Cardiac fibroblast (primary cell): ENCODE data around the gene NKX2-2.

ENCODE experiments used
- DNase-seq, 2 donors: peaks; one replicate each; pipeline versions ENCODE4 v3.0.0 to v3.0.0-alpha.2; 2010; ENCODE audit warnings: low read depth in 2 of 2
- H3K4me3 ChIP-seq, 2 donors: replicated peaks in 1 of 2; 1 replicate in 1 of 2; 2 replicates in 1 of 2; pipeline ENCODE4 v1.5.1; 2011; ENCODE audit warnings: low read depth in 2 of 2, low read length in 2 of 2, mild to moderate bottlenecking in 2 of 2, moderate library complexity in 1 of 2
- TF ChIP-seq, protein P1 (sequence below): IDR thresholded peaks from one replicate; pipeline ENCODE4 v1.5.1; 2011; ENCODE audit warnings: low read depth, mild to moderate bottlenecking, low read length, inconsistent platforms

NKX2-2 gene

DNA sequence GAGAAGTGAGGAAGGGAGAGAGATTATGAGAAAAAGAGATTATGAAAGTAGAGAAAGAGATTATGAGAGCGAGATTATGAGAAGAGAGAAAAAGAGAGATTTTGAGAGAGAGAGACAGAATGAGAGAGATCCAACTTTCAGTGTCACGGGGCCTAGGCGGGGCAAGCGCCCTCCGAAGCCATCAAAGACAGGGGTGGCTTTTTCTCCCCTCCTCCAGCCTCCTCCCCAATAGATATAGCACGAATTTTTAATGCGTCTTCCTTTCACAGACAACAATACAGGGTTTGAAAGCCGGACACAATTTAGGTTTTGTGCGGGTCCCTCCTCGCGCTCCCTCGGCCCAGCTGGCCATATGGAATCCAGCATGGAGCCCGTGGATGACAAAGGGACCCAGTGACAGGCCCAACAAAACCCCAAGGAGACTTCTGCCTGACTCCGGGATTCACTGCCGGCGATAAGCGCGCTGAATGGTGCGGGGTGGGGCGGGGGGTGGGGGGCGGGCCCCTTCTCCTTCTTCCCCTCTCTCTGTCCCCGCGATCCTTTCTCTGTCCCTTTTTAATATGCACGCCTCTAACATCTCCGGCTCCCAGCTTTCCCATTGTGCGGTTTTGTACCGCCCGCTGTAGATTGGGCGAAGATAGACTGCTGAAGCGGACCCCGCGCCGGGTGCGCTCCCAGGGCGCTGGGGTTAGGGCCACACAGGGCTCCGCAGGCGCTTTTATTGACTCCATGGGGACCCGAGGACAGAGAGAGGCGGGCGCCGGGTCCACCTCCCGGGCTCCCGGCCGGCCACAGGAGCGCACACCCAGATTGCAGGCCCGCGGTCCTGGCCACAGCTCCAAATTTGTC, 5.4 kb downstream of the NKX2-2 start:
- no peak overlapping the region for H3K4me3 ChIP-seq
- no peak for DNase-seq
- TF ChIP-seq, protein P1, sequence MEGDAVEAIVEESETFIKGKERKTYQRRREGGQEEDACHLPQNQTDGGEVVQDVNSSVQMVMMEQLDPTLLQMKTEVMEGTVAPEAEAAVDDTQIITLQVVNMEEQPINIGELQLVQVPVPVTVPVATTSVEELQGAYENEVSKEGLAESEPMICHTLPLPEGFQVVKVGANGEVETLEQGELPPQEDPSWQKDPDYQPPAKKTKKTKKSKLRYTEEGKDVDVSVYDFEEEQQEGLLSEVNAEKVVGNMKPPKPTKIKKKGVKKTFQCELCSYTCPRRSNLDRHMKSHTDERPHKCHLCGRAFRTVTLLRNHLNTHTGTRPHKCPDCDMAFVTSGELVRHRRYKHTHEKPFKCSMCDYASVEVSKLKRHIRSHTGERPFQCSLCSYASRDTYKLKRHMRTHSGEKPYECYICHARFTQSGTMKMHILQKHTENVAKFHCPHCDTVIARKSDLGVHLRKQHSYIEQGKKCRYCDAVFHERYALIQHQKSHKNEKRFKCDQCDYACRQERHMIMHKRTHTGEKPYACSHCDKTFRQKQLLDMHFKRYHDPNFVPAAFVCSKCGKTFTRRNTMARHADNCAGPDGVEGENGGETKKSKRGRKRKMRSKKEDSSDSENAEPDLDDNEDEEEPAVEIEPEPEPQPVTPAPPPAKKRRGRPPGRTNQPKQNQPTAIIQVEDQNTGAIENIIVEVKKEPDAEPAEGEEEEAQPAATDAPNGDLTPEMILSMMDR = no peak

DNA sequence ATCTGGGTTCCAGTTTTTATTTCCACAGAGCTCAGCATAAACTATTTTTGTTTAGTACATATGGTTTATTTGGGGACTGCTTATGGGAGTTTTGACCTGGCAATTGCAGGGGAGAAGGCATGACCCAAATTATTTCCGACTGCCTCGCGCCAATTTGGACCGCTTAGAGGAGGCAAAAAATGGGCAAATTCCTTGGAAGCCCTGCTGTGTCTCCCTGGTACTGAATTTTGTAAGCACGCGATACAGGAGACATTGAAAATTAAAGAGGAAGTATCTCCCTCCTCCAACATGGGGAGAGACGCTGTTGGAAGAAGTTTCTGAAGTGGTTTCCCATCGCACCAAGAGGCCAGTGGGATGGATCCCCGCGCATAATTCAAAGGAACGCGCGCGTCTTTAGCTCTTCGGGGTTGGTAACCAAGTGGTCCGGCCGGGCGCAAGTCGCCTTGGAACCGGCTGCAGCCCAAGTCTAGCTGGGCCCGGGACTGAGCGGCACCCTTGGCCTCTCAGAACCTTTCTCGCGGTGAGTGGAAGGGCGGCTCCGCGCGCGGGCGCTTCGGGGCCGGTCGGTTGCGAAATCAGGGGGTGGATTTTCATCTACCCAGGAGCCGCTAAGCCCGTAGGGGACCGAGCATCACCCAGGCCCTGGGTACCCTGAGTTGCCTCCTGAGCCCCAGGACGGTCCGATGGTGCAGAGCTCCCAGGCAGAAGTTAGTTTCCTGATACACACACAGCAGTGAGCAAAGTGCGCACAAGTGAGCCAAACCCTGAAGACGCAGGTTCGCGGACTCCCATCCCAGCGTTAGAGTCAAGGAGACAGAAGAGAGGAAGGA, 6.2 kb downstream of the NKX2-2 start:
- DNase-seq = no peak
- TF ChIP-seq, protein P1 = no peak
- no peak overlapping the region for H3K4me3 ChIP-seq

DNA sequence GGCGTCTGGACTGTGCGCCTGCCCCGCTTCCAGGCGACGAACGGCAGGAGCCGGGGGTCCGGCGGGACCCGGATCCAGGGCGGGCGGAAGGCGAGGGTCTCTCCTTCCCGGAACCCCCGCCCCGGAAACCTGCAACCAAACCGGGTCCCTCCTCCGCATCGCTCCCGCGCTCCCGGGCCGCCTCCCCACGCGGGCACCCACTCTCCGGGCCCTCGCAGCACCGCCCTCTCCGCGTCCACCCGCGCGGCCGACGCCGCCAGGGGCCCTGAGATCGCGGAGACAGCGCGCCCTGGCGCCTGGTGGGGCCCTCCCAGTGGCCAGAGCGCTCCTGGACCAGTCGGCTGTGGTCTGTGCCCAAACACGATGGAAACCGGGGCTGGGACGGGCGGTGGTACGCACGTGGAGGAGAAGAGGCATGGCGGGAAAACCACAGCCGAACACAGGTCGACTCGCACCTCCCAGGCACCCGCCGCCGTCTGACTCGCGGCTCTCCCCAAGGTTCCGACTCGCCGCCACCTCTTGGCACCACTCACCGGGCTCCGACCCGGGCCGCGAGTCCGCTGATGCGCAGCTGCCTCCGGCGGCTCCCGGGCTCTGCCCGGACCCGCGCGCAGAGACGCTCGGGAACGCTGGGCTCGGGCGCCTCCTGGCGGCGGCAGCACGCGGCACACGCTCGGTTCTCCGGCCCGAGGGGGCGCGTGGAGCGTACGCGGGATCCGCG, 7.9 kb downstream of the NKX2-2 start:
- peak overlapping the region; percentile 38 to 51 for H3K4me3 ChIP-seq
- DNase-seq = peak; percentile 51 to 55
- TF ChIP-seq, protein P1 = peak; percentile 44

DNA sequence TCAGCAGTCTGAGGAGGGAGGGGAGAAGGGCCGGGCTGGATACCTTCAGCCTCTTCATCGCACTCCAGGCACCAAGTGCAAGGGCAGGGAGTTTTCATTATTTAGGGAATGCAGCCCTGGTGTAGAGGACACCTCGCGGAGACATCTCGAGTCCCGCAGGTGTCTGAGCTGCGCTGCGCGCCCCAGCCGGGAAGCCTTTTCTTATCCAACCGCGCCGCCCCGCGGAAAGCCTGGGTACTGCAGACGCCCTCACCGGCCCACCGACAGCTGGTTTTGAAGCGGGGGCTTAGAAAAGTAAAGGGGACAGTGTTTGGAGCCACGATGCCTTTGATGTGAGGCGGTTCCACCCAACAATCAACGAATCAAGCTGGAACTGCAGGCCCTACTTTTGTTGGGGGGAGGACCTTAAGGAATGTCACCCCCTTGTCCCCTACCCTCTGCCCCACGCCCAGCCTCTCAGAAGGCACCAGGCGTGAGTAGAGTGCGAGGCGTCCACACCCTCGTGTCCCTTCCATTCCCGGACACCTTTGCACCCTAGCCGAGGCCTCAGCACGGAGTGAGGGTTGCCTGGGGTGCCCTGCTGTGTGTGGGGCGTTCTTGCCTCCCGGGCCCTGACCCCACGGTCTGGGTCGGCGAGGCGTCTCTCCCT, 8.6 kb downstream of the NKX2-2 start:
- DNase-seq = peak; percentile 49 to 59
- TF ChIP-seq, protein P1 = peak; percentile 97
- H3K4me3 ChIP-seq = peak overlapping the region in 1 of 2 donors; percentile 51

DNA sequence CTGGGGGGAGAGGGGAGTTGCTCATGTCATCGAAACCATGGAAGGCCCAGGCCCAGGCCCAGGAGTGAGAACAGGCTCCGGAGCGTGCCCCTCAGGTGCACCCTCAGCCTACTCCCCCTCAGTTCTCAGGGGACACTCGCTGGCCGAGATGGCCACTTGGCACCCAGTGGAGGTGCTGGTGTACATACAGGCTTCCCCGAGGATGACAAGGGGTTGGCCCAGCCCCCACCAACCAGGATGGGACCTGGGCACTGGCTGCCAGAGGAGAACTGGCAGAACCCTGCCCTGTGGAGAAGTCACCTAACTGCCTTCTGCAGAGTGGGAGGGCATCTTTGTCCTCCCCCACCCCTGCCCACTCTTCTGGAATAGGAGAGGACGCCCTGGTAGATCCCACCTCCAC, 9.5 kb downstream of the NKX2-2 start:
- DNase-seq = no peak
- TF ChIP-seq, protein P1 = no peak
- H3K4me3 ChIP-seq = no peak overlapping the region

DNA sequence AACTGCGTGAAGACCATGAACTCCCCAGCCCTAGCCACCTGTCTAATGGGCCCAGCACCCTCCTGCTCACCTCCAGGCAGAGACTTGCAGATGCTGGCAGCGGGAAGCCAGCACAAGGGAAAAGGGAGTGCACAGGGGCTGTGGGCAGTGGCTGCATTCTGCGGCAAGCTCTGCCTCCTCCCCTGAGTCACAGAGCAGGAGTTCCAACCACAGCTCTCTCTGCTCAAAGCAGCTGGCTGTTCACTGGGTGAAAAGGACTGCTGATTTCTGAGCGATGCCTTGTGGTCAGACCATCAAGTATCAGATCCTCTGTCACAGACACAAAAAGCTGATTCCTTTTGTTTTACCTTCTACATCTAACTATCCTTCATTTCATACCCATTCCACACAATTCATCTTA, 10.5 kb downstream of the NKX2-2 start:
- no peak overlapping the region for H3K4me3 ChIP-seq
- TF ChIP-seq, protein P1 = no peak
- DNase-seq = peak in 1 of 2 donors; percentile 41
